ENCODE measurements around the gene TMC4. TPM values are rescaled to one million over a fixed set of nuclear protein-coding genes. Genes with fewer than 3 reads are reported as not detected.

The TMC4 gene
- total and polyA plus RNA-seq, 2 experiments from 2014 or later: 0.18 TPM; not detected in 1

DNA sequence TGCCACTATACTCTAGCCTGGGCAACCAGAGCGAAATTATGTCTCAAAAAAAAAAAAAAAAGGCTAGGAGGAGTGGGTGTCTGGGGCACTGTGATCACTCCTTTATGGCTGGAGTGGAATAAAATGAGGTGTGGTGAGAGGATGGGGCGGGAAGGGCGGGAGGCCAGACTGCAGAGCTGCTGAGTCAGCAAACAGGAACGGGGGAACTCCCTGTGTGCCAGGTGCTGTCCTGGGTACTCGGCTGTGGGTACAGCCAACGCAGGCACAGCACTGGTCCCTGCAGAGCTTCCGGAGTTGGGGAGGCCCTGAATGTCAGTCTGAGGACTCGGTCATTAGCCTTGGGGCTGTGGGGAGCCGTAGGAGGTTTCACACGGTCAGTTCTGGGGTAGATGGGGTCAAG lies 51.7 kb downstream of the TMC4 start:
- H3F3A ChIP-seq (ENCODE audit: insufficient read depth): no peaks in the 10 kb centered on the region
- no peaks in the 10 kb centered on the region for H3K9me2 ChIP-seq (ENCODE audit: insufficient read depth)
- H2AFZ ChIP-seq: no peak overlapping the region
- H3K79me2 ChIP-seq (ENCODE audit: insufficient read depth): peaks cover 20% of the 10 kb centered on the region
- in situ Hi-C loops (cut with MboI): no loop called here
- 98 to 100% methylated on average over 7 to 10 of the region's 10 CpGs for WGBS, 2 experiments (ENCODE audit: low coverage in 1 of 2, low lambda C conversion rate in 2 of 2, missing lambda C conversion rate in 2 of 2)
- no peak overlapping the region for H3K27ac ChIP-seq
- TF ChIP-seq EZH2 (IDR thresholded peaks at IDR 0.05; ENCODE audit: insufficient read depth, poor library complexity, severe bottlenecking) (no peak), EZH2phosphoT487 (IDR thresholded peaks at IDR 0.05; ENCODE audit: insufficient read depth, low read depth) (no peak)
- no peak for DNase-seq
- no peak overlapping the region for H3K4me3 ChIP-seq
- H3K27me3 ChIP-seq (replicated peaks; ENCODE audit: insufficient read depth): no peaks in the 10 kb centered on the region
- H3K9ac ChIP-seq: no peak overlapping the region
- no peaks in the 10 kb centered on the region for H3K9me3 ChIP-seq (ENCODE audit: low read depth)
- H4K20me1 ChIP-seq (ENCODE audit: insufficient read depth): no peaks in the 10 kb centered on the region
- H3K4me2 ChIP-seq (ENCODE audit: unreplicated experiment): no peak overlapping the region
- 0 out of 2 replicates have a peak, but pooled peaks cover 5% of the 10 kb centered on the region for H3K36me3 ChIP-seq (ENCODE audit: low read depth)
- H3K4me1 ChIP-seq (ENCODE audit: insufficient read depth): peaks cover 7% of the 10 kb centered on the region

DNA sequence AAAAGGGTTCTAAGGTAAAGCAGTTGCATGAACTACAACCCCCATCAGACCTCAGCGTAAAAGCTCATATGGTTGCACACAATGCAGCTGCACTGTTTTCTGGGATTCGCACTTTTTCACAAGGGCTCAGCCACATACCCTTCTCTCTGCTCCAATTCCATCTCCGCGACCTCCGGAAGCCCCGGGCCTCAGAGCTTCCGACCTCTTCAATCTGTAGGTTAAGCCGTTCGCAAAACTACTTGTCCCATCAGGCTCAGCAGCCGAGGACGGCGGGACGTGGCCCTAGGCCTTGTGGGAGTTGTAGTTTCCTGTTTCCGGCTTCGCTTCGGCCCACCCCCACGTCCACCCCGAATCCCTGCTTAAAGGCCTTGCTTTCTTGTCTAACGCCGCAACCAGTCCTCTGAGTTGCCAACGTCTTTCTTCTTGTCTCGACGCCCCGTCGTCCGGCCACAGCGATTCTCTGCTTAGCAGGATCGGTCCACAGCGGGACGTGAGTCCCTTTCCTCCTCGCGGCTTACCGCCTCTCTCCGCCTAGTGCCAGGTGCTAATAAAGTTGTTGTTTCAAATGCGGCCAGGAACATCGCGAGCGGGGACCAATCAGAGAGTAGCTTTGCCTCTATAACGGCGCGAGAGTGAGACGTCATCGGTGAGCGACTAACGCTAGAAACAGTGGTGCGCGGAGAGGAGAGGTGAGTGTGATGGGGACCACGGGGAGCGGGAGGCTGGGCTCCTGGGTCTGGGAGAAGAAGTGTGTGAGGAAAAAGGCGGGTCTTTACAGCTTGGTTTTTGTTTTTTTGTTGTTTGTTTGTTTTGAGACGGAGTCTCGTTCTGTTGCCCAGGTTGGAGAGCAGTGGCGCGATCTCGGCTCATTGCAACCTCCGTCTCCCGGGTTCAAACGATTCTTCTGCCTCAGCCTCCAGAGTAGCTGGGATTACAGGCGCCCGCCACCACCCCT lies 57.6 kb downstream of the TMC4 start, which contains the start of the genes PRPF31 and TFPT:
Gene PRPF31, plus strand, starts transcription at position 646 of the 955 bp plus-strand sequence. CDS start 2,525 bp downstream, outside the sequence.
Gene TFPT, minus strand, starts transcription at position 549 of the 955 bp plus-strand sequence. Its CDS starts 388 bp downstream, at position 161.
- Histone ChIP-seq H3K9me3 (ENCODE audit: low read depth) (no peaks in the 10 kb centered on the region), H3F3A (ENCODE audit: insufficient read depth) (no peaks in the 10 kb centered on the region), H3K27ac (peak within 1 kb of the TSS; percentile 61), H3K36me3 (ENCODE audit: low read depth) (peaks cover 5% of the 10 kb centered on the region; the same call in 1 of the 2 replicates), H3K9ac (peak within 1 kb of the TSS; percentile 82), H3K9me2 (ENCODE audit: insufficient read depth) (no peaks in the 10 kb centered on the region), H3K4me2 (ENCODE audit: unreplicated experiment) (peak within 1 kb of the TSS; percentile 78), H2AFZ (peak within 1 kb of the TSS; percentile 77), H3K4me1 (ENCODE audit: insufficient read depth) (peaks cover 9% of the 10 kb centered on the region), H3K79me2 (ENCODE audit: insufficient read depth) (peaks cover 63% of the 10 kb centered on the region), H3K27me3 (replicated peaks; ENCODE audit: insufficient read depth) (no peaks in the 10 kb centered on the region), H3K4me3 (peak within 1 kb of the TSS; percentile 85), H4K20me1 (ENCODE audit: insufficient read depth) (no peaks in the 10 kb centered on the region)
- peak; percentile 99 for DNase-seq
- WGBS, 2 experiments (ENCODE audit: low coverage in 1 of 2, low lambda C conversion rate in 2 of 2, missing lambda C conversion rate in 2 of 2): 1% methylated on average over 60 of the region's 60 CpGs
- no peak for TF ChIP-seq EZH2 (IDR thresholded peaks at IDR 0.05; ENCODE audit: insufficient read depth, poor library complexity, severe bottlenecking)
- no peak for TF ChIP-seq EZH2phosphoT487 (IDR thresholded peaks at IDR 0.05; ENCODE audit: insufficient read depth, low read depth)
- in situ Hi-C loops (cut with MboI): no loop called here

DNA sequence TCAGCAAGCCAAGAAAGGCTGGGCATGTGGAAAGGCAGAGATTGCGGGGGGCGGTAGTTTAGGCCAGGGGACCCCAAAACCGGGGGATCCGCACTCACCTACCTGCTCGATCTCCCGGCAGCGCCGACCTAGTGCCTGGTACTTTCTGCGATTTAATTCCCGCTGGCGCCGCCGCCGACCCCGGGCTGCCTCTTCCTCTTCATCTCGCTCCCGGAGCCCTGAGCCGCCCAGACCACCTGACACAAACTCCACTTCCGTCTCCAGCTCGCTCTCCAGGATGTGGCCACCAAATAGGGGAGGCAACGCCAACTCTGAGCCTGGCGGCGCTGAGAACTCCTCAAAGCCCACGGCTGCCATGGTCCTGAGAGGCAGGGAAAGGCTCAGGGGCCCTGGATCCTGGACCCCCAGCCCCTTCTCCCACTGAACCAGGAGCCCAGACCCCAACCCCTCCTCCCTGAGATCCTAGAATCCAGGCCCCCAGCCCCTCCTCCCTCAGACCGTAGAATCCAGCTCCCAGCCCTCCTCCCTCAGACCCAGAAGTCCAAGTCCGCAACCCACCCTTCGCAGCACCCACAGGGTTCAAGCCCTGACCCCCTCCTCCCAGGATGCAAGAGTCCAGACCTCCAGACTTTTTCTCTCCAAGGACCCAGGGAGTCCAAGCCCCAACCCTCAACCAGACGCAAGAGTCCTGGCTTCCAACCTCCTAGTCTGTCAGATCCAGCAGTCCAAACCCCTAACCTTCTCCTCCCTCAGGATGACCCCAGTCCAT lies 58.4 kb downstream of the TMC4 start:
- peak; percentile 75 for DNase-seq

More for the DNA sequence above, 58.4 kb downstream of the TMC4 start:
- H3K79me2 ChIP-seq (ENCODE audit: insufficient read depth): peaks cover 67% of the 10 kb centered on the region
- no peaks in the 10 kb centered on the region for H4K20me1 ChIP-seq (ENCODE audit: insufficient read depth)
- H3K9me2 ChIP-seq (ENCODE audit: insufficient read depth): no peaks in the 10 kb centered on the region
- peaks cover 9% of the 10 kb centered on the region for H3K4me1 ChIP-seq (ENCODE audit: insufficient read depth)
- in situ Hi-C loops (cut with MboI): no loop called here
- H3K27me3 ChIP-seq (replicated peaks; ENCODE audit: insufficient read depth): no peaks in the 10 kb centered on the region
- H3K4me3 ChIP-seq: peak overlapping the region; percentile 85
- peak overlapping the region; percentile 78 for H3K4me2 ChIP-seq (ENCODE audit: unreplicated experiment)
- H3K36me3 ChIP-seq (ENCODE audit: low read depth): peaks cover 7% of the 10 kb centered on the region; the same call in 1 of the 2 replicates
- H3K9ac ChIP-seq: peak overlapping the region; percentile 82
- TF ChIP-seq EZH2phosphoT487 (IDR thresholded peaks at IDR 0.05; ENCODE audit: insufficient read depth, low read depth): no peak
- TF ChIP-seq EZH2 (IDR thresholded peaks at IDR 0.05; ENCODE audit: insufficient read depth, poor library complexity, severe bottlenecking): no peak
- no peaks in the 10 kb centered on the region for H3K9me3 ChIP-seq (ENCODE audit: low read depth)
- H3K27ac ChIP-seq: no peak overlapping the region
- WGBS, 2 experiments (ENCODE audit: low coverage in 1 of 2, low lambda C conversion rate in 2 of 2, missing lambda C conversion rate in 2 of 2): 22 to 31% methylated on average over 28 of the region's 28 CpGs
- peak overlapping the region; percentile 77 for H2AFZ ChIP-seq
- H3F3A ChIP-seq (ENCODE audit: insufficient read depth): no peaks in the 10 kb centered on the region

Other genes starting within 250 kb of the TMC4 start
- 0.11 TPM in 1 of 2 replicates, not detected in the other for gene CACNG8, start 210.2 kb downstream of the TMC4 start, total RNA-seq (2014; rRNA removed; shearing (Covaris generic))
- gene CACNG8, start 210.2 kb downstream of the TMC4 start, polyA plus RNA-seq (2016; fragmentation: Nextera tagmentation; extraction: Ambion mirVana): not detected in 2 replicates
- not detected in 2 replicates for gene CACNG6, start 181.5 kb downstream of the TMC4 start, total RNA-seq (2014; rRNA removed; shearing (Covaris generic))
- gene CACNG6, start 181.5 kb downstream of the TMC4 start, polyA plus RNA-seq (2016; fragmentation: Nextera tagmentation; extraction: Ambion mirVana): not detected in 2 replicates
- not detected in 2 replicates for gene VSTM1, start 109.3 kb downstream of the TMC4 start, total RNA-seq (2014; rRNA removed; shearing (Covaris generic))
- not detected in 2 replicates for gene VSTM1, start 109.3 kb downstream of the TMC4 start, polyA plus RNA-seq (2016; fragmentation: Nextera tagmentation; extraction: Ambion mirVana)
- not detected in 2 replicates for gene TARM1, start 91.8 kb downstream of the TMC4 start, total RNA-seq (2014; rRNA removed; shearing (Covaris generic))
- gene TARM1, start 91.8 kb downstream of the TMC4 start, polyA plus RNA-seq (2016; fragmentation: Nextera tagmentation; extraction: Ambion mirVana): not detected in 2 replicates
- gene OSCAR, start 72.4 kb downstream of the TMC4 start, total RNA-seq (2014; rRNA removed; shearing (Covaris generic)): 0.54 TPM in 1 of 2 replicates, not detected in the other
- 2.2 and 2.9 TPM in 2 replicates for gene OSCAR, start 72.4 kb downstream of the TMC4 start, polyA plus RNA-seq (2016; fragmentation: Nextera tagmentation; extraction: Ambion mirVana)
- gene NDUFA3, start 70.3 kb downstream of the TMC4 start, total RNA-seq (2014; rRNA removed; shearing (Covaris generic)): 15.1 TPM in 1 of 2 replicates, not detected in the other
- gene NDUFA3, start 70.3 kb downstream of the TMC4 start, polyA plus RNA-seq (2016; fragmentation: Nextera tagmentation; extraction: Ambion mirVana): 198 and 210 TPM in 2 replicates
- gene TFPT, start 57.5 kb downstream of the TMC4 start, total RNA-seq (2014; rRNA removed; shearing (Covaris generic)): 11.5 and 23.8 TPM in 2 replicates
- gene TFPT, start 57.5 kb downstream of the TMC4 start, polyA plus RNA-seq (2016; fragmentation: Nextera tagmentation; extraction: Ambion mirVana): 29.6 and 30.0 TPM in 2 replicates
- gene PRPF31, start 57.4 kb downstream of the TMC4 start, total RNA-seq (2014; rRNA removed; shearing (Covaris generic)): 38.4 and 43.9 TPM in 2 replicates
- 78.6 and 81.8 TPM in 2 replicates for gene PRPF31, start 57.4 kb downstream of the TMC4 start, polyA plus RNA-seq (2016; fragmentation: Nextera tagmentation; extraction: Ambion mirVana)
- 8.9 and 12.6 TPM in 2 replicates for gene CNOT3, start 35.4 kb downstream of the TMC4 start, total RNA-seq (2014; rRNA removed; shearing (Covaris generic))
- gene CNOT3, start 35.4 kb downstream of the TMC4 start, polyA plus RNA-seq (2016; fragmentation: Nextera tagmentation; extraction: Ambion mirVana): 16.6 and 19.4 TPM in 2 replicates
- 6.6 and 6.9 TPM in 2 replicates for gene LENG1, start 13.4 kb downstream of the TMC4 start, total RNA-seq (2014; rRNA removed; shearing (Covaris generic))
- gene LENG1, start 13.4 kb downstream of the TMC4 start, polyA plus RNA-seq (2016; fragmentation: Nextera tagmentation; extraction: Ambion mirVana): 10.2 and 10.9 TPM in 2 replicates
- gene MBOAT7, start 16.4 kb upstream of the TMC4 start, total RNA-seq (2014; rRNA removed; shearing (Covaris generic)): 109 and 157 TPM in 2 replicates
- 133 and 144 TPM in 2 replicates for gene MBOAT7, start 16.4 kb upstream of the TMC4 start, polyA plus RNA-seq (2016; fragmentation: Nextera tagmentation; extraction: Ambion mirVana)
- 102 and 105 TPM in 2 replicates for gene TSEN34, start 18.1 kb upstream of the TMC4 start, total RNA-seq (2014; rRNA removed; shearing (Covaris generic))
- gene TSEN34, start 18.1 kb upstream of the TMC4 start, polyA plus RNA-seq (2016; fragmentation: Nextera tagmentation; extraction: Ambion mirVana): 90.0 TPM in 2 replicates
- 1,319 and 1,498 TPM in 2 replicates for gene RPS9, start 27.7 kb upstream of the TMC4 start, total RNA-seq (2014; rRNA removed; shearing (Covaris generic))
- gene RPS9, start 27.7 kb upstream of the TMC4 start, polyA plus RNA-seq (2016; fragmentation: Nextera tagmentation; extraction: Ambion mirVana): 395 and 404 TPM in 2 replicates
- gene LILRB3, start 49.8 kb upstream of the TMC4 start, total RNA-seq (2014; rRNA removed; shearing (Covaris generic)): not detected in 2 replicates
- gene LILRB3, start 49.8 kb upstream of the TMC4 start, polyA plus RNA-seq (2016; fragmentation: Nextera tagmentation; extraction: Ambion mirVana): 0.13 and 0.53 TPM in 2 replicates
- not detected in 2 replicates for gene LILRA6, start 69.6 kb upstream of the TMC4 start, total RNA-seq (2014; rRNA removed; shearing (Covaris generic))
- not detected in 2 replicates for gene LILRA6, start 69.6 kb upstream of the TMC4 start, polyA plus RNA-seq (2016; fragmentation: Nextera tagmentation; extraction: Ambion mirVana)
- not detected in 2 replicates for gene LILRB5, start 84.1 kb upstream of the TMC4 start, total RNA-seq (2014; rRNA removed; shearing (Covaris generic))
- gene LILRB5, start 84.1 kb upstream of the TMC4 start, polyA plus RNA-seq (2016; fragmentation: Nextera tagmentation; extraction: Ambion mirVana): not detected in 2 replicates
- gene LILRB2, start 108.0 kb upstream of the TMC4 start, total RNA-seq (2014; rRNA removed; shearing (Covaris generic)): not detected in 2 replicates
- gene LILRB2, start 108.0 kb upstream of the TMC4 start, polyA plus RNA-seq (2016; fragmentation: Nextera tagmentation; extraction: Ambion mirVana): not detected in 2 replicates
- gene LILRA5, start 140.0 kb upstream of the TMC4 start, total RNA-seq (2014; rRNA removed; shearing (Covaris generic)): not detected in 2 replicates
- not detected in 2 replicates for gene LILRA5, start 140.0 kb upstream of the TMC4 start, polyA plus RNA-seq (2016; fragmentation: Nextera tagmentation; extraction: Ambion mirVana)
- gene LILRA4, start 166.0 kb upstream of the TMC4 start, total RNA-seq (2014; rRNA removed; shearing (Covaris generic)): not detected in 2 replicates
- not detected in 2 replicates for gene LILRA4, start 166.0 kb upstream of the TMC4 start, polyA plus RNA-seq (2016; fragmentation: Nextera tagmentation; extraction: Ambion mirVana)
- gene LAIR1, start 191.8 kb upstream of the TMC4 start, total RNA-seq (2014; rRNA removed; shearing (Covaris generic)): not detected in 2 replicates
- not detected in 2 replicates for gene LAIR1, start 191.8 kb upstream of the TMC4 start, polyA plus RNA-seq (2016; fragmentation: Nextera tagmentation; extraction: Ambion mirVana)
- gene TTYH1, start 242.3 kb upstream of the TMC4 start, total RNA-seq (2014; rRNA removed; shearing (Covaris generic)): not detected in 2 replicates
- gene TTYH1, start 242.3 kb upstream of the TMC4 start, polyA plus RNA-seq (2016; fragmentation: Nextera tagmentation; extraction: Ambion mirVana): 0.05 TPM in 2 replicates